Activated naive CD8-positive, alpha-beta T cell treated with anti-CD3 and anti-CD28 coated beads, Interleukin-2, amount 50 U/mL, for 24 hours (primary cell): ENCODE results near the gene SEC22A.

ENCODE experiments used
- ATAC-seq: fragments of 150-1000 bp; cut with Tn5 transposase; one replicate; pipeline ENCODE4 v1.10.0; 2021
- DNase-seq: peaks from one replicate; pipeline ENCODE4 v3.0.0; 2021
- H3K27ac Mint-ChIP-seq: one replicate; pipeline ENCODE4 v1.8.0; 2021; ENCODE audit warnings: mild to moderate bottlenecking, mixed read lengths
- H3K27me3 Mint-ChIP-seq: one replicate; pipeline ENCODE4 v1.8.0; 2021; ENCODE audit warnings: mixed read lengths
- H3K36me3 Mint-ChIP-seq: one replicate; pipeline ENCODE4 v1.8.0; 2021; ENCODE audit warnings: low read depth, mixed read lengths
- H3K4me1 Mint-ChIP-seq: one replicate; pipeline ENCODE4 v1.8.0; 2021; ENCODE audit warnings: mixed read lengths
- H3K4me3 Mint-ChIP-seq: one replicate; pipeline ENCODE4 v1.8.0; 2021; ENCODE audit warnings: mild to moderate bottlenecking, moderate library complexity, mixed read lengths
- H3K9me3 Mint-ChIP-seq: one replicate; pipeline ENCODE4 v1.8.0; 2021; ENCODE audit warnings: mixed read lengths

SEC22A gene, protein sequence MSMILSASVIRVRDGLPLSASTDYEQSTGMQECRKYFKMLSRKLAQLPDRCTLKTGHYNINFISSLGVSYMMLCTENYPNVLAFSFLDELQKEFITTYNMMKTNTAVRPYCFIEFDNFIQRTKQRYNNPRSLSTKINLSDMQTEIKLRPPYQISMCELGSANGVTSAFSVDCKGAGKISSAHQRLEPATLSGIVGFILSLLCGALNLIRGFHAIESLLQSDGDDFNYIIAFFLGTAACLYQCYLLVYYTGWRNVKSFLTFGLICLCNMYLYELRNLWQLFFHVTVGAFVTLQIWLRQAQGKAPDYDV

DNA sequence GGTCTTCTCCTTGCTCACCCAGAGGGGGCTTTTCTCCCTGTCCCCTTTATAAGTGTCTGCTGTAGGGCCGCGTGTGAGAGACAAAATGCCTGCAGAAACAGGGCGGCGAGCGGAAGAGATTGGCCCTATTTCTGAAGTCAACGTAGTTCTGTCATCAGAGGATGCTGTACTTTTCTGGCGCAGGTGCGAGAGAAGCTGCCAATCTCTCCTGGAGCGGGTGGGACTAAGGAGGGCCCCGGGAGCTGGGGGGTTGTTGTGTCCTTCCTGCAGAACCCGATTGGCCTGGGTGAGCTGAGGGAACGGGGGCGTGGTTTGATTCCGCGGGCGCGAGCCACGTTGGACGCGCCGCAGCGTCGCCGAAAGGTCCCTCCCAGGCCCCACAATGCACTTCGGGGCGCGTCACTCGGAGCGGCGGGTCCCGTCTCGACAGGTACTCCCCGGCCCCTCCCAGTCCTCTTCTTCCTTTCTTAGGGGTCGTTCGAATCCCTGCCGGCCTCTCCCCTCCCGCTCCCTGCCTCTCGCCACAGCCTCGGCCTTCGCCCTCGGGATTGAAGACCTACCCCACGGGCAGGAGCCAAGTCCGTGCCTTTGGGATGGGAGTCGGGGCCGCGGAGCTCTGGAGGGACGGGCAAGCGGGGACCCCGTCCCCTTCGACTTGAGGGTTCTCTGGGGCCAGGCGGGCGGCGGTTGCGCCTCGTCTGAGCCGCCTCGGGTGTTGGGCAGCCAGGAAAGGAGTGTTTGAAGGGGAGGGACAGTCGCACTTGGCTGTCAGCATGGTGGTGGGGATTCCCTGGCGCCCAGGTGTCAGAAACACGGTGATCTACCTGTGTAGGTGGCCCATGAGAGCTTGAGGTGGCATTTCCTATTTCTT lies at the start of gene SEC22A:
Gene SEC22A, plus strand, starts transcription at position 387 of the 871 bp plus-strand sequence. CDS start 7,275 bp downstream, outside the sequence.
- Mint-ChIP-seq H3K36me3 (no peaks in the 10 kb centered on the region), H3K9me3 (peaks cover 4% of the 10 kb centered on the region), H3K4me3 (peak within 1 kb of the TSS; percentile 90), H3K27ac (peak within 1 kb of the TSS; percentile 89), H3K4me1 (peaks cover 25% of the 10 kb centered on the region), H3K27me3 (no peaks in the 10 kb centered on the region)
- peak; percentile 100 for ATAC-seq
- DNase-seq: peak; percentile 93

DNA sequence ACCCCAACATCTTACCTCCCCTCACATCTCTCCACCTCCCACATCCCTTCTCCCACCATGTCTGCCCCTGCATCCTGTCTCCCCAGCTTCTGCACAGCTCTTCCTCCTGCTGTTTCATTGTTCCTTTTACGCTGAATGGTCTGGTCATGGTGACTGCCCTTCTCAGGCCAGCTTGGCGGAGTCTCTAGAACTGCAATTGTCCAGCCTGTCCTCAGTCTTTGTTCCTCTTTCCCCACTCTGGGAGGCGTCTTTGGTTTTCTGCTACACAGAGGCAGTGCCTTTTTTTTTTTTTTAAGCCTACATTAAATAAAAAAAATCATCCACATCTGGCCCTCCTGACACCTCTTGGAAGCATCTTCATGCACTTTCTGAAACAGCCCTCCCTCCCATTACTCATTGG lies 49.1 kb upstream of the SEC22A start:
- ATAC-seq (no peak), DNase-seq (no peak)
- H3K4me1 Mint-ChIP-seq: no peaks in the 10 kb centered on the region
- no peak overlapping the region for H3K4me3 Mint-ChIP-seq
- H3K27ac Mint-ChIP-seq: no peak overlapping the region
- no peaks in the 10 kb centered on the region for H3K27me3 Mint-ChIP-seq
- H3K9me3 Mint-ChIP-seq: peaks cover 5% of the 10 kb centered on the region
- peaks cover 47% of the 10 kb centered on the region for H3K36me3 Mint-ChIP-seq

DNA sequence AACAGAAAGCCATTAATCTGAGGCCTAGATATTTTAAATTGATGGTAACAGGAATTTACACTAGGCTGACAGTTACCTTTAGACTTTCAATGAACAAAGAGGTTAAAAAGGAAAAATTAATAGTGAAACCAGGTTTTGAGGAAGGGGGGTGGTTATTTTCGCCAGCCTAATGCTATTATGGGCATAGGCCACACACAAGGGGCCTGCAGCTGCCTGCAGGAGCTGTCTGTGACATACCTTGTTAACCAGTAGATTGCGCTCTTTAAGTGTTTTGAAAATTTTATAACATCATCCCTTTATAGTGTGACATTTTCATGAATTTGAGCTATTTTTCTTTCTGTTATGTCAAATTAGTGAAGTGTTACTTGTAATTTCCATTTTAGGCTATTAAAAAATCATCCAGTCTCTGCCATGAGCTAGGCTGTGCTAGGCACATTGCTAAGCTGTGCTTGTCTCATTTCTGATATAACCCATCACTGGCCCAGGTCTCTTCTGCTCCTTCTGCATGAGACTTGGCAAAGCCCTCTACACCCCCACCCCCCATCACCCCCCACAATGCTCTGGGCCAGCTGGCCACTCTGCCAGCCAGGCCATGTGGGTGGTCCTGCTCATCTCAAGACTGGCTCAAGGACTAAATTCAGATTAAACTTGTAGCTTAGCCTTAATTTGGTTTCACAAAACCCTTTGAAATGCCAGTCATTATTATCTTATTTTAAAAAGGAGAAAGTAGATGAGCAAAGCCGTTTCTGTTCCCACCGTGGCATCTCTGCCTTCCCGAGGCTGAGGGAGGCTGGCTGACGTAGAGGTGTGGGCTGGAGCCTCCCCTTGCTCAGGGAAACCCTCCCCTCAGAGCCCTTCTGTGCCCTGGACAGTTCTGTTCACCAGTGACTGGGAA lies 48.4 kb upstream of the SEC22A start:
- no peak overlapping the region for H3K4me3 Mint-ChIP-seq
- peaks cover 46% of the 10 kb centered on the region for H3K36me3 Mint-ChIP-seq
- H3K27me3 Mint-ChIP-seq: no peaks in the 10 kb centered on the region
- no peaks in the 10 kb centered on the region for H3K4me1 Mint-ChIP-seq
- DNase-seq (no peak), ATAC-seq (no peak)
- peaks cover 5% of the 10 kb centered on the region for H3K9me3 Mint-ChIP-seq
- no peak overlapping the region for H3K27ac Mint-ChIP-seq

DNA sequence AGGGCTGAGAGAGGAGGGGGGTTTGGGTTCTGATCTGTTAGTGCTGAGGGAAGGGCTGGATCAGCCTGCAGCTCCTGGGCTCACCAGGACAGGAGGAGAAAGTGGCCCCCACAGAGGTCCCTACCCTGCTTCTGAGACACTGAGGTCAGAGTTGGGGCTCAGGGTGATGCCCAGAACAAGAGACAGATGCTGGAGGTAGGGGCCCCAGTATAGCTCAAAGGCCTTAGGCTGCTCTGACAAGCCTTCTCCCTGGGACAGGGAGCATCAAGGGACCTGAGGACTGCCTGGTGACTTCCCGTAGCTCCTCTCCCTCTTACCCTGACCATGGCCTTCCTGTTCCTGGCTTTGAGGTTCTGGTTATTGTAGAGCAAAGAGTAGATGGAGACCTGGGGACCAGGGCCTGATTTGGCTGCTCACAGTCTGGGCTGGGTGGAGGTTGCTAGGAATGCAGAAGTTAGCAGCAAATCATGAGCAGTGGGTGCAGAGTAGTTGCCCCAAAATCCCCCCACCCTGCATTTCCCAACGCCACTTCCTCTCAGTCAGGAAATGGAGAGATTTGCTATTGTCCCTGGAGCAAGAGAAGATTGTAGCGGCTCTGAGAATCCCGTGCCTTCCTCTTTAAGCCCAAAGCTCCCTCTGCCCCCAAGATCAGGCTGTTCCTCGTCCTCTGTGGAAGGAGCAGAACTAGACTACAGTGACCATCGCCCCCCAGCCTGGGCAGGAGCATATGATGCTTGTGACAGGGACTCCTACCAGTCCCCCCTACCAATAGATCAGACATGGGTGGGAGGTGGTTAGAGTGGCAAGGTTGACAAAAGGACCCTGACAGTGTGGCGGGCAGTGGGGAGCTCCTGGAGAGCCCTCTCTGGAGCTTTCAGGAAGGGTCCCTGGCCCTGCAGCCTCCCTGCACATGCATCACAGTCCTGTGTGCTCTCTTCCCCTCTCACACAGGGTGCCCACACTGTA lies 47.4 kb upstream of the SEC22A start:
- Mint-ChIP-seq H3K4me1 (no peaks in the 10 kb centered on the region), H3K4me3 (no peak overlapping the region), H3K27ac (no peak overlapping the region), H3K9me3 (no peaks in the 10 kb centered on the region), H3K27me3 (no peaks in the 10 kb centered on the region), H3K36me3 (peaks cover 43% of the 10 kb centered on the region)
- no peak for ATAC-seq
- no peak for DNase-seq

DNA sequence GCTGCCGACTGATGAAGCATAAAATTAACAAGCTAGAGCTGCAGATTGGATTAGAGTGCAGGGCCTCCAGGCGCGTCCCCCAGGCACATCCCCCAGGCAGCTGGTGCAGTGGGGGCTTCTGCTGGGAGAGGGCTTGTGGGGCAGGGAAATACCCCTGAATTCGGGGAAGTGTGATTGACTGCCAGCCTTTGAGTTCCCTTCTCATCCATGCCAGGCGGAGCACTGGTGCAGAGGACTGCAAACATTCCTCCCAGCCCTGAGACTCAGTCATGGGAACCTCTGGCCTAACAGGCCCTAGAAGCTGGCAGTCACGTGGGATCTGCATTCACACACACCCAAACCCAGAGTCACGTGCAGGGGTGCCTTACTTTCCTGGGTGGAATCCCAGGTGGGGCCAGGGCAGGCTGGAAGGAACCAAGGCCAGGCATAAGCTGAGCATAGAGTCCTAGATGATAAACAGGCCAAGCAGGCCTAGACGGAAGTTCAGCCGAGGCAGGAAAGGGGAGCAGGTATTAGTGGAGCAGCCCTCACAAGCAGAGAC lies 46.2 kb upstream of the SEC22A start:
- H3K9me3 Mint-ChIP-seq: no peaks in the 10 kb centered on the region
- no peak overlapping the region for H3K27ac Mint-ChIP-seq
- DNase-seq (no peak), ATAC-seq (no peak)
- no peak overlapping the region for H3K4me3 Mint-ChIP-seq
- H3K36me3 Mint-ChIP-seq: peaks cover 33% of the 10 kb centered on the region
- no peaks in the 10 kb centered on the region for H3K27me3 Mint-ChIP-seq
- no peaks in the 10 kb centered on the region for H3K4me1 Mint-ChIP-seq

DNA sequence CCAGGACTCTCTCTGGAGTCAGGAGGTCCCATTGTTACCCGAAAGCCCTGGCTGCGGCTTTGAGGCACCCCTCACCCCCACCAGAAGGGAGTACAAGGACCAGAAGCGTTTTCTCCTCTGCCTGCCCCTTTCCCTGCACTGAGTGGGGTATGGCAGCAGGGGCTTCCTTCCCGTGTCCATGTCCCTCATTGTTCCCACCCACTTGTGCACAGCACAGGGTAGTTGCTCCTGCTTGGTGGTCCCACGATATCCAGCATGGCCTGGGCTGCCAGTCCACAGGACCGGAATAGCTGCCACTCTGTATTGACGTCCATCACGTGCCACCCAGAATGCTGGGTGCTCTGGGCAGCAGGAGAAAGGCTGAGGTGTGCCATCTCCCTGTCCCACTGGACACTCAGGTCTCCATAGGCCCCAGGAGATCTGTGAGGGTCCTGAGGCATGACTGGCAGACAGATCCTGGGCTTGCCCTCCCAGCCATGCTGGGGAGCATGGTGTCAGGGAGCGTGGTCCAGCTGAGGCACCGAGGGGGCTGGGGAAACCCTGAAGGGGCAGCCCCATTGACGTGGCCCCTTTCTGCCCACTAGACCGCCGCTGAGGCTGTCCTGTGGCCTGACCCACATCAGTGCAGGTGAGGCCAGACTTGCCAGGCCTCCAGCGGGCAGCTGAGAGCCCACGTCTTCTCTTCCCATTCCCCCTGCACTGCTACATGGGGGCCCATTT lies 45.3 kb upstream of the SEC22A start:
- no peak for ATAC-seq
- H3K36me3 Mint-ChIP-seq: peaks cover 31% of the 10 kb centered on the region
- no peak overlapping the region for H3K4me3 Mint-ChIP-seq

DNA sequence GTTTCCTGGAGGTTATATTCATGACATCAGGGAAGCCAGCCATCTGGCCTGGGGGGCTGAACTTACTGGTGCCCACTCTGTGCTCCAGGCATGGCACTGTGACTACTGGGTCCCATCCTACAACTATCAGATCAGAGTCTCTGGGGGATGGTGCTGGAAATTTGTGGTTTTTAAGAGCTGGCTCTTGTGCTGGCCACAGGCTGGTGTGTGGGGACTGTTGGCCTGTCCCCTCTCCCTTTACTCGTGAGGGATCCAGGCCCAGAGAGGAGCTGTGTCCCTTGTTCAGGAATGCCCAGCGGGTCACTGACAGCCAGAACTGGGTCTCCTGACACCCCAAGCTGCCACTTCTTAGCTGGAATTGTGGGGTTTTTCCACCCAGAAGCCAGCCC lies 44.5 kb upstream of the SEC22A start:
- Mint-ChIP-seq H3K9me3 (no peaks in the 10 kb centered on the region), H3K4me3 (no peak overlapping the region), H3K27ac (no peak overlapping the region), H3K27me3 (no peaks in the 10 kb centered on the region), H3K36me3 (peaks cover 34% of the 10 kb centered on the region), H3K4me1 (no peaks in the 10 kb centered on the region)
- ATAC-seq: no peak
- DNase-seq: no peak

More for the DNA sequence above, 45.3 kb upstream of the SEC22A start:
- no peak for DNase-seq
- Mint-ChIP-seq H3K27ac (no peak overlapping the region), H3K4me1 (no peaks in the 10 kb centered on the region), H3K9me3 (no peaks in the 10 kb centered on the region), H3K27me3 (no peaks in the 10 kb centered on the region)

DNA sequence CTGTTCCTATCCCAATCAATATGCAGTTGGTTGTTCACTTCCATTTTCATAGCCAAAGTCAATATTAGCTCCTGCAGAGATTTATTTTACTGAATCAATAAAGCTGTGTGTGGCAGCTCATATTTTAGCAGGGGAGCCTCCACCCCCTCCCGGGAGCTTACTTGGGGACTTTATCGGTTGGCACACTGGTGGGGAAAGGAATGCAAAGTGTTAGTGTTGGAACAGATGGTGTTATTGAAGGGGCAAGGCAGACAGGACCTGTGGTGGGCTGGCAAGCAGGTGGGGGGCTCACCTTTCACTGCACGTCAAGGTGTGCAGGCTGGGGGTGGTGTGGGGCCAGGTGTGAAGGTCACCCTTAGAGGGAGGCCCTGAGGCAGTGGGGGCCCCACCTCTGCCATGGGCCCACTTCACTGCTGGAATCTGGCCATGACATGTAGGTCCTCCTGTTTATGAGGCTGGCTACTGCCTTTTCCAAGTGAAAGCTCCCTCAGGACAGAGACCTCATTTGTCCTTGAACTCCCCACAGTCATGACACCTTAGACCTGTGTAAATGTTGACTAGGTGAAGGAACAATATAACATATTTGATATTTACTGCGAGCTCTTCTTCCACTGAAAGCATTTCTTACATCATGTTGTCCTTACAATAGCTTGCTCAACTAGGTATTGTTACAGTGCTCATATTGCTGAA lies 44.0 kb upstream of the SEC22A start:
- Mint-ChIP-seq H3K27ac (no peak overlapping the region), H3K9me3 (no peaks in the 10 kb centered on the region), H3K36me3 (peaks cover 35% of the 10 kb centered on the region), H3K27me3 (no peaks in the 10 kb centered on the region), H3K4me1 (no peaks in the 10 kb centered on the region), H3K4me3 (no peak overlapping the region)
- ATAC-seq (no peak), DNase-seq (no peak)

DNA sequence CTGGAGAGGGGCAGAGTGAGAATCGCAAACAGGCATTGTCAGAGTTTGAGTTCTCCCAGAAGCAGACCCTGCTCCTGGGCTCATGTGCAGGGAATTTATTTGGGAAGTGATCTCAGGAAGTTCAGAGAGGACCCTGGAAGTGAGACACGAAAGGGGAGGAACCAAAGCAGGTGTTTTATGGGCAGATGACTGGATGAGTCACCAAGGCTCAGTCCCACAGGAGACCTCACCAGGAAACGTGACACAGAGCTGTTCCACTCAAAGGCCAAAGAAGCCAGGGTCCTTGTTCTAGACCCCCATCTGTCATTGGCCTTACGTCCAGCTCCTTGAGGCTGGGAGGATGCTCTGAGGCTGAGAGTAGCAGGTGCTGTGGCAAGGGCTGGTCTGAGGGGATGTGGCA lies 43.4 kb upstream of the SEC22A start:
- no peaks in the 10 kb centered on the region for H3K9me3 Mint-ChIP-seq
- H3K36me3 Mint-ChIP-seq: peaks cover 41% of the 10 kb centered on the region
- H3K4me1 Mint-ChIP-seq: no peaks in the 10 kb centered on the region
- DNase-seq (no peak), ATAC-seq (no peak)
- H3K27me3 Mint-ChIP-seq: no peaks in the 10 kb centered on the region
- H3K4me3 Mint-ChIP-seq: no peak overlapping the region
- no peak overlapping the region for H3K27ac Mint-ChIP-seq

DNA sequence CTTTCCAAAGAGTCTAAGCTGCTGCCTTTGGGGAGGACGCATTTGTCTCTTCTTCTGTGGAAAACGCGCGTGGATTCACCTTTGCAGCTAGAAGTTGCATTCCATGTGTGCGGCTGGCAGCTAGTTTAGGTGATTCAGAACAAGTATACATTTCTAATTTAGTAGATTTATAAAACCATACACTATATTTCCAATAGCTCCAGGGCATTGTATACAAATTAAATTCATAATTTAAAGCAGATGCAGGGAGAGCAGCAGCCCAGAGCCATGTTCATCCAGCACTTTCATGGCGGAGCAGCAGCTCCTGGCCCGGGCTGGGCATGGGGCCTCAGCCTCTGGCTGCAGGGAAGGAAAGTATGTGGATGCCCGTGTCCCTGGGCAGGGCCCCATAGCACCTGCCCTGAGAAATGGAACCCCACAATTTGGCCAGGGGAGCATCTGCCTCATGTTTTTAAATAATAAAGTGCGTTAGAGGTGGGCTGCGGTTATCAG lies 42.8 kb upstream of the SEC22A start:
- Mint-ChIP-seq H3K27me3 (no peaks in the 10 kb centered on the region), H3K4me1 (no peaks in the 10 kb centered on the region), H3K27ac (no peak overlapping the region), H3K9me3 (no peaks in the 10 kb centered on the region), H3K4me3 (no peak overlapping the region), H3K36me3 (peaks cover 47% of the 10 kb centered on the region)
- no peak for ATAC-seq
- DNase-seq: no peak

DNA sequence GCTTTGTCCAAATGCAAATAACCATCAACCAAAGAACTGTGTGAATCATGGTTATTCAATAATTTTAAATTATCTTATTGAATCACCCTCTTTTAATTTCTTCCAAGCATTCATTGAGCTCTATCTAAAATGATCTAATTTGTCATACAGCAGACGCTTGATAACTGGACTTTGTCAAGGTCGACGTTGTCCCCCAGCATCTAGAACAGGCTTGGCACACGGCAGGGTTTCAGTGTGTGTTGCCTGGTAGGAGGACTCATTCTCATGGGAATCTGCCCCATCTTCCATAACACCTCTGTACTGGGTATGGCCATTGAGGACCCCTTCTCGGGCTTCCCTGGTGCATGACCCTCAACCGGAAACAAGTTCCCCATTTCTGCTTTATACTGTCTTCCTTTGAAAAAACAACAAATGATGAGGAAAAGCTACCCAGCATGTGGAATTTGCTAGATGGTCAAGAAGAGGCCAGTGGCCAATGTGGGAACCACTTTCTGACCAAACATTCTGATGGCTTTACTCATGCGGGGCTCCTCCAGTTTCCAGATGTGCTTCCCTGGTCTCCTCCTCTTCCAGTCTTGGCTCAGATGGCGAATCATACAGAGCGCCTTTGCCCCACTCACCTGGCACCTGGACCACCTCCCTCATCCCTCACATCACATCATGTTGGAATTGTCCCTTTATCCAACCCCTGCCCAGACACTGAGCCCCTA lies 41.7 kb upstream of the SEC22A start:
- H3K36me3 Mint-ChIP-seq: peaks cover 56% of the 10 kb centered on the region
- no peak overlapping the region for H3K4me3 Mint-ChIP-seq
- DNase-seq (no peak), ATAC-seq (no peak)
- no peak overlapping the region for H3K27ac Mint-ChIP-seq
- H3K4me1 Mint-ChIP-seq: no peaks in the 10 kb centered on the region
- H3K9me3 Mint-ChIP-seq: peaks cover 5% of the 10 kb centered on the region
- no peaks in the 10 kb centered on the region for H3K27me3 Mint-ChIP-seq

DNA sequence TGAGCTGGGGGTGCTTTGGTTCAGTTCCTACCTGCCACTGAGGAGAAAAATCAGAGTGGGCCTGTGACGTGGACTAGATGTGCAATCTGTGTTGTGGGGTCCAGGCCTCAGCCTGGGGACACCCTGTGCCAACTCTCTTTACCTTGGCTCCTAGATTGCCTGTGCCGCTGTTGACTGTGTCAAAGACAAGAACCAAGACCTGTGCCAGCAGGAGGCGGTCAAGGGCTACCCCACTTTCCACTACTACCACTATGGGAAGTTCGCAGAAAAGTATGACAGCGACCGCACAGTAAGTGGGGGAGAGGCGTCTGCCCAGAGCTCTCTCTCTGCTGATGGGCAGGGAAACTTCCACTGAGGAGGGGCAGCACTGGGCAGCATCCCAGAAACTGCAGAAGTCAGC lies 40.6 kb upstream of the SEC22A start:
- Mint-ChIP-seq H3K4me3 (no peak overlapping the region), H3K9me3 (peaks cover 9% of the 10 kb centered on the region), H3K36me3 (peaks cover 63% of the 10 kb centered on the region), H3K27me3 (no peaks in the 10 kb centered on the region), H3K27ac (no peak overlapping the region), H3K4me1 (no peaks in the 10 kb centered on the region)
- DNase-seq: no peak
- ATAC-seq: no peak
